HepG2 (cell line): ENCODE data around the gene PIK3CA. TPM values are rescaled to one million over a fixed set of nuclear protein-coding genes. Genes with fewer than 3 reads are reported as not detected.

Experiments used
- AHDC1 ChIP-seq: sonication (generic); formaldehyde crosslinking; IDR thresholded peaks from 2 replicates; pipeline ENCODE4 v1.5.1; 2020; ENCODE audit warnings: mild to moderate bottlenecking, missing genetic modification reagents, borderline replicate concordance
- ASH2L ChIP-seq: fragments of 300-600, 200-600 bp; sonication (generic); IDR thresholded peaks from 2 replicates; pipeline ENCODE4 v1.7.0; 2017; ENCODE audit warnings: low read depth, mild to moderate bottlenecking, moderate library complexity, mixed read lengths, low read length; ENCODE audit not compliant: insufficient read length
- DR1 ChIP-seq: sonication (generic); formaldehyde crosslinking; IDR thresholded peaks from 2 replicates; pipeline ENCODE4 v1.8.0; 2021; ENCODE audit warnings: mild to moderate bottlenecking, missing genetic modification reagents, inconsistent platforms
- RCOR2 ChIP-seq: IDR thresholded peaks from 2 replicates; pipeline ENCODE4 v1.6.1; 2016; ENCODE audit warnings: missing biosample characterization, missing genetic modification reagents
- ZC3H13 ChIP-seq: sonication (generic); formaldehyde crosslinking; IDR thresholded peaks from 2 replicates; pipeline ENCODE4 v1.8.1; 2023; ENCODE audit warnings: mild to moderate bottlenecking, missing genetic modification reagents, moderate library complexity
- ZNF142 ChIP-seq: sonication (generic); formaldehyde crosslinking; IDR thresholded peaks from 2 replicates; pipeline ENCODE4 v1.4.0; 2020; ENCODE audit warnings: missing genetic modification reagents
- ZNF501 ChIP-seq: sonication (generic); formaldehyde crosslinking; IDR thresholded peaks from 2 replicates; pipeline ENCODE4 v1.5.1; 2020; ENCODE audit warnings: mild to moderate bottlenecking, moderate library complexity, missing genetic modification reagents
- ZNF704 ChIP-seq: sonication (generic); formaldehyde crosslinking; IDR thresholded peaks from 2 replicates; pipeline ENCODE4 v1.8.1; 2023; ENCODE audit warnings: mild to moderate bottlenecking, inconsistent platforms, moderate library complexity, missing genetic modification reagents, borderline replicate concordance
- polyA plus RNA-seq, 8 experiments: library from polyadenylated mRNA; depleted of rRNA in 3 of 8; stranded (reverse) in 7 of 8; unstranded in 1 of 8; fragments of >200 nt; fragmentation: Illumina TruSeq in 4 of 8; extraction: Trizol in 4 of 8; gene quantifications; 2 replicates each; pipeline versions ENCODE4 v1.2.1 to v1.2.3, GENCODE V29; 2011 to 2016; ENCODE audit warnings: low read depth in 4 of 8, missing spikeins in 1 of 8, mixed read lengths in 1 of 8; ENCODE audit not compliant: insufficient read depth in 1 of 8
- total RNA-seq, 5 experiments: library from RNA; depleted of rRNA; stranded (reverse); fragments of >200 nt; fragmentation: Illumina TruSeq; extraction: Trizol; gene quantifications; 2 replicates each; pipeline ENCODE4 v1.2.3, GENCODE V29; 2016; ENCODE audit warnings: low read depth in 1 of 5
- TF ChIP-seq, protein P1 (sequence below): sonication (generic); formaldehyde crosslinking; IDR thresholded peaks from 2 replicates; pipeline ENCODE4 v1.4.0; 2020; ENCODE audit warnings: missing genetic modification reagents, borderline replicate concordance

Gene PIK3CA
- total and polyA plus RNA-seq, 2 of the 13 experiments (the other 11 are each of a cell fraction or from before 2014, with no cell fraction given), result 5.7 to 11.4 TPM

DNA sequence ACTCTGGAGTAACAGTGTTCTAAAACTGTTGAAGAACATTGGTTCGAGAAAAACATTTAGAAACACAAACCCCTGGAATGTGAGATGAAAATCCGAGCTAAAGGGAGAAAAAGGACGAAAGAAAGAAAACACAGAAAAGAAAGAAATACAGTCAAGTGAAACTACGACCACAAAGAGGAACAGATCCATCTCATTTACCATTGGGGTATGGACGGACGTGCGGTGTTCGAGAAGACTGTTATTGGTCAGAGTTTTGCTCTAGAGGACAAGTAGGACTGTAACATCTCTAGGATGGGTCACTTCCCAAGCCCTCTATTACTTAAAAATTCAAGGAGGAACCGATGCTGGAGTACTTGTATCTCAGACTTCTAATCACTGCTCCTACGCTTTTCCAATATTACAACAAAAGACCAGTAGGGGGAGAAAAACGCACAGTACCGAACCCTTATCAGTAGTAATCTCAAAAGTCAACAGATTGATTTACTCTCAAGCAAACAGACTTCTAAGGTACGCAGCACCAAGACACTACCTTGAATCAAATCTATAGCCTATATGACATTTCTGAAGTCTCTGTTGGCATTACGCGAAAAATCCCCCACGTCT, 1.1 kb upstream of the PIK3CA start (continued):
- TF ChIP-seq AHDC1 (CRISPR knock-in tag), result no peak; the same call in 1 of the 2 replicates
- TF ChIP-seq, protein P1, sequence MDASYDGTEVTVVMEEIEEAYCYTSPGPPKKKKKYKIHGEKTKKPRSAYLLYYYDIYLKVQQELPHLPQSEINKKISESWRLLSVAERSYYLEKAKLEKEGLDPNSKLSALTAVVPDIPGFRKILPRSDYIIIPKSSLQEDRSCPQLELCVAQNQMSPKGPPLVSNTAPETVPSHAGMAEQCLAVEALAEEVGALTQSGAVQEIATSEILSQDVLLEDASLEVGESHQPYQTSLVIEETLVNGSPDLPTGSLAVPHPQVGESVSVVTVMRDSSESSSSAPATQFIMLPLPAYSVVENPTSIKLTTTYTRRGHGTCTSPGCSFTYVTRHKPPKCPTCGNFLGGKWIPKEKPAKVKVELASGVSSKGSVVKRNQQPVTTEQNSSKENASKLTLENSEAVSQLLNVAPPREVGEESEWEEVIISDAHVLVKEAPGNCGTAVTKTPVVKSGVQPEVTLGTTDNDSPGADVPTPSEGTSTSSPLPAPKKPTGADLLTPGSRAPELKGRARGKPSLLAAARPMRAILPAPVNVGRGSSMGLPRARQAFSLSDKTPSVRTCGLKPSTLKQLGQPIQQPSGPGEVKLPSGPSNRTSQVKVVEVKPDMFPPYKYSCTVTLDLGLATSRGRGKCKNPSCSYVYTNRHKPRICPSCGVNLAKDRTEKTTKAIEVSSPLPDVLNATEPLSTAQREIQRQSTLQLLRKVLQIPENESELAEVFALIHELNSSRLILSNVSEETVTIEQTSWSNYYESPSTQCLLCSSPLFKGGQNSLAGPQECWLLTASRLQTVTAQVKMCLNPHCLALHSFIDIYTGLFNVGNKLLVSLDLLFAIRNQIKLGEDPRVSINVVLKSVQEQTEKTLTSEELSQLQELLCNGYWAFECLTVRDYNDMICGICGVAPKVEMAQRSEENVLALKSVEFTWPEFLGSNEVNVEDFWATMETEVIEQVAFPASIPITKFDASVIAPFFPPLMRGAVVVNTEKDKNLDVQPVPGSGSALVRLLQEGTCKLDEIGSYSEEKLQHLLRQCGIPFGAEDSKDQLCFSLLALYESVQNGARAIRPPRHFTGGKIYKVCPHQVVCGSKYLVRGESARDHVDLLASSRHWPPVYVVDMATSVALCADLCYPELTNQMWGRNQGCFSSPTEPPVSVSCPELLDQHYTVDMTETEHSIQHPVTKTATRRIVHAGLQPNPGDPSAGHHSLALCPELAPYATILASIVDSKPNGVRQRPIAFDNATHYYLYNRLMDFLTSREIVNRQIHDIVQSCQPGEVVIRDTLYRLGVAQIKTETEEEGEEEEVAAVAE (CRISPR knock-in tag), result no peak
- no peak for TF ChIP-seq RCOR2
- TF ChIP-seq DR1 (CRISPR knock-in tag), result no peak
- no peak for TF ChIP-seq ZNF142 (CRISPR knock-in tag)
- no peak for TF ChIP-seq ZNF501 (CRISPR knock-in tag)
- no peak for TF ChIP-seq ASH2L
- no peak for TF ChIP-seq ZNF704 (CRISPR knock-in tag)
- no peak for TF ChIP-seq ZC3H13 (CRISPR knock-in tag)
